Lower leg skin (tissue), 4 donors: ENCODE results near the gene TENM4. TPM values are rescaled to one million over a fixed set of nuclear protein-coding genes. Genes with fewer than 3 reads are reported as not detected.

Experiments
- DNase-seq, 2 donors: peaks; one replicate each; pipeline ENCODE4 v3.0.0-alpha.2; 2019; ENCODE audit warnings: low spot score in 2 of 2
- H3K4me3 ChIP-seq: fragments of 200-600 bp; sonication (generic); 2 replicates; pipeline ENCODE4 v1.5.1; 2017; ENCODE audit warnings: mild to moderate bottlenecking, low read depth; ENCODE audit not compliant: poor library complexity, severe bottlenecking
- CTCF ChIP-seq, 3 donors: fragments of 450-650 bp; IDR thresholded peaks; one replicate each; pipeline ENCODE4 v1.5.1; 2016; ENCODE audit warnings: antibody characterized with exemption in 3 of 3, mild to moderate bottlenecking in 3 of 3, moderate library complexity in 2 of 3
- POLR2A ChIP-seq, 2 donors: fragments of 450-650 bp; IDR thresholded peaks; one replicate each; pipeline ENCODE4 v1.6.1; 2016 to 2017; ENCODE audit warnings: antibody characterized with exemption in 2 of 2, mild to moderate bottlenecking in 1 of 2, moderate library complexity in 1 of 2
- WGBS, 2 donors: methylation state at CpG; one replicate each; pipeline ENCODE4 v1.1.5; 2018; 5-methylcytosine and 5-hydroxymethylcytosine counted together
- intact Hi-C: fragments of 100-400 bp; cut with DNase I; formaldehyde crosslinking; loops from one replicate; pipeline ENCODE4 v1.15.0; 2023; ENCODE audit warnings: low total_unique reads
- total RNA-seq, 4 donors: library from RNA; depleted of rRNA; stranded (reverse); fragments of >200 nt; gene quantifications; one replicate each; pipeline ENCODE4 v1.1.0, GENCODE V29; 2016

The TENM4 gene
- total RNA-seq, 4 donors from 2014 or later, result 34.4 to 41.1 (median 36.6) TPM

DNA sequence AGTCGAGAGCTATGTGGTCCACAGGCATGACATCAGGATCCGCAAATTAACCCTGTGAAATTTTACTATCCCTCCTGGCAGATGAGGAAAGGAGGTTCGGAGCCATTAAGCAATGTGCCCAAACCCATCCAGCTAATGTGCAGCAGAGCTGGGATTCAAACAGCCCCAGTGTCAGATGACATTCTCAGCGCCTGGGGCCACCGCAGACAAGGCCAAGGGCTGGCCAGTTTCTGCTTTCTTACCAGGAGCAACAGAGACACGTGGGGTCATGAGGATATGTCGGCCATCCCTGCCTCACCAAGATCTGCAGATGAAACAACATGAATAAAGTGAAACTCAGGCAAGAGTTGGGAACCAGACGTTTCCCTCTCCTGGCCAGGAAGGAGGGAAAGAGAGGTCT is 110.2 kb downstream of the TENM4 start:
- no peak for DNase-seq
- TF ChIP-seq CTCF (IDR thresholded peaks at IDR 0.05) (no peak), POLR2A (IDR thresholded peaks at IDR 0.05) (no peak)
- intact Hi-C loops, result loop anchor here (5.0 kb wide), 1 partner anchor 1572 kb away; no protein-coding TSS in a partner anchor
- H3K4me3 ChIP-seq, result no peak overlapping the region
- 70 to 72% methylated on average over 8 of the region's 8 CpGs for WGBS, 2 donors

- intact Hi-C loops, result no loop called here
- no peak overlapping the region for H3K4me3 ChIP-seq
- 39 to 56% methylated on average over 6 of the region's 6 CpGs for whole genome bisulfite sequencing, 2 donors
- TF ChIP-seq POLR2A (IDR thresholded peaks at IDR 0.05) (no peak), CTCF (IDR thresholded peaks at IDR 0.05) (no peak)
- DNase-seq, result no peak
These were observed 111.3 kb downstream of the TENM4 start for GRCh38 chr11:79329561-79329960.

- 94% methylated on average over 9 of the region's 9 CpGs for WGBS, 2 donors
- DNase-seq, result no peak
- H3K4me3 ChIP-seq, result no peak overlapping the region
- TF ChIP-seq POLR2A (IDR thresholded peaks at IDR 0.05), result no peak
- TF ChIP-seq CTCF (IDR thresholded peaks at IDR 0.05), result no peak
- intact Hi-C loops, result no loop called here
These were observed 112.4 kb downstream of the TENM4 start for GRCh38 chr11:79328402-79328801.

DNA sequence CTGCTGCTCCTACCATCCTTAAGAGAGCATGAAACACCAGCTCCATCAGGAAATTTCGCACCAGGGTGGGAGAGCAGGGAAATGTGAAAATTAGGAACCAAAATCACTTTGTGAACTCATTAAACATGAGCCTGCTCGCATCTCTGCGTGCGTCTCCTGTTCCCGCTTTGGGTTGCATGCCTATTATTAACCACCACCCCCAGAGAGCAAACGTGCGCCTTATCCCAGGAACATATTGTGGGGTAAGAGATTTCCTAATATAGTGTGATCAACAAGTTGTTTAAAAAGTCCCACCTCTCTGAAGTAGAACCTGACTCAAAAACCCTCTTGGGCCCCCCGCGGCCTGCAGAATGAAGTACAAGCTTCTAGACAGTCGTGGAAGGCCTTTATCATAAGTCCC is 115.0 kb downstream of the TENM4 start:
- WGBS, 2 donors, result 90 to 95% methylated on average over 10 of the region's 10 CpGs
- no peak overlapping the region for H3K4me3 ChIP-seq
- DNase-seq, result no peak
- no peak for TF ChIP-seq POLR2A (IDR thresholded peaks at IDR 0.05)
- no peak for TF ChIP-seq CTCF (IDR thresholded peaks at IDR 0.05)
- intact Hi-C loops, result no loop called here

- intact Hi-C loops, result no loop called here
- no peak overlapping the region for H3K4me3 ChIP-seq
- no peak for DNase-seq
- no peak for TF ChIP-seq CTCF (IDR thresholded peaks at IDR 0.05)
- TF ChIP-seq POLR2A (IDR thresholded peaks at IDR 0.05), result no peak
- WGBS, 2 donors, result 61 to 63% methylated on average over 6 of the region's 6 CpGs
These were observed 119.6 kb downstream of the TENM4 start for GRCh38 chr11:79321263-79321662.

DNA sequence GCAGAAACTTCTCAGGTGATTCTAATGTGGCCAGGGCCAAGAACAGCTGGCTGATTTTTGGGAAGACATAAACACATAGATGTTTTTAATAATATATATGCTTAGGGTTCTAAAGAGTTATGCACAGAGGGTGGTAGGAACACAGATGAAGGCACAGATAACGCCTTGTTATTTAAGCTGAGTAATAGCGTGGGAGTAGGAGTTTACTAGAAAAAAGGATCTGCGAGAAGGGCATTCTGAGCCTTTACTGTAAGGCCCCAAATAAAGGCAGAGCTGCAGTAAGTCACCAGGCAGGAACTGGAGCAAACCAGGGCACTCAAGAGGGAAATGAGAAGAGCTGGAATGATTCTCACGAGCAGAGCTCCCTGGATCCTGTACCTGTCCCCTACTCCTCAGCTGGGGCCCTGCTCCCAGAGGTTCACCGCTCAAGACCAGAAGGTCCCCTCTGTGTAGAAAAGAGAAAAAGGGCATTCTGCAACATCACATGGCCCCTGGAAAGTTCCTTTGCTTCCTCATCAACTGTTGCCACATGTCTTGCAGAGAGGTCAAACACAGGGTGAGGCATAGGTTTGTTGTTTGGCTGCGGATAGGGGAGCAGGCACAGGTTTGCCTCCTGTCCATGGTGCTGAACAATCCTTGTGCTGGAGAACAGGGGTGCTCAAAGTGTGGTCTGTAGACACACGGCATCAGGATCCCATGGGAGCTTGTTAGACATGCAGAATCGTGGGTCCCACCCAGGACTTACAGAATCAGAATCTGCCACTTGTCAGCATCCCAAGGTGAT is 125.7 kb downstream of the TENM4 start:
- intact Hi-C loops, result no loop called here
- H3K4me3 ChIP-seq, result no peak overlapping the region
- WGBS, 2 donors, result 66 to 70% methylated on average over 8 of the region's 8 CpGs
- DNase-seq, result no peak
- TF ChIP-seq POLR2A (IDR thresholded peaks at IDR 0.05), result no peak
- no peak for TF ChIP-seq CTCF (IDR thresholded peaks at IDR 0.05)
